ENCODE results near the gene ATOH7. TPM values are rescaled to one million over a fixed set of nuclear protein-coding genes. Genes with fewer than 3 reads are reported as not detected.

ATOH7 gene
- polyA plus RNA-seq, 1 experiment: 0.05 TPM

GRCh38 chr10:68272833-68273232 is 40.9 kb upstream of the ATOH7 start:
- ChIA-PET POLR2A (no interaction called here), CTCF (interaction anchor here (0.7 kb wide), 1 partner anchor 13 kb away, joined by 3 read pairs; no protein-coding TSS in a partner anchor)
- TF ChIP-seq CTCF (IDR thresholded peaks at IDR 0.05; ENCODE audit: insufficient read depth, low read depth, low read length): no peak
- Histone ChIP-seq H3K36me3 (ENCODE audit: control insufficient read depth, insufficient read depth, low read length) (no peaks in the 10 kb centered on the region), H3K4me3 (ENCODE audit: low read depth, low read length) (no peak overlapping the region), H3K27me3 (ENCODE audit: control insufficient read depth, insufficient read depth, low read length) (peaks cover 2% of the 10 kb centered on the region; the same call in 1 of the 2 replicates)
- no peak for DNase-seq (ENCODE audit: low read depth)

- H3K4me3 ChIP-seq (ENCODE audit: low read depth, low read length): no peak overlapping the region
- ChIA-PET CTCF (interaction anchor here (1.2 kb wide), 1 partner anchor 14 kb away, joined by 3 read pairs; no protein-coding TSS in a partner anchor), POLR2A (interaction anchor here (0.6 kb wide), 1 partner anchor 194 kb away, joined by 5 read pairs; no protein-coding TSS in a partner anchor)
- TF ChIP-seq CTCF (IDR thresholded peaks at IDR 0.05; ENCODE audit: insufficient read depth, low read depth, low read length): no peak
- H3K36me3 ChIP-seq (ENCODE audit: control insufficient read depth, insufficient read depth, low read length): no peaks in the 10 kb centered on the region
- peaks cover 2% of the 10 kb centered on the region; the same call in 1 of the 2 replicates for H3K27me3 ChIP-seq (ENCODE audit: control insufficient read depth, insufficient read depth, low read length)
- no peak for DNase-seq (ENCODE audit: low read depth)
These were observed 39.4 kb upstream of the ATOH7 start for GRCh38 chr10:68271196-68271882.

- no peaks in the 10 kb centered on the region for H3K36me3 ChIP-seq (ENCODE audit: control insufficient read depth, insufficient read depth, low read length)
- peaks cover 2% of the 10 kb centered on the region; the same call in 1 of the 2 replicates for H3K27me3 ChIP-seq (ENCODE audit: control insufficient read depth, insufficient read depth, low read length)
- POLR2A ChIA-PET: no interaction called here
- DNase-seq (ENCODE audit: low read depth): no peak
- TF ChIP-seq CTCF (IDR thresholded peaks at IDR 0.05; ENCODE audit: insufficient read depth, low read depth, low read length): no peak
- H3K4me3 ChIP-seq (ENCODE audit: low read depth, low read length): no peak overlapping the region
- CTCF ChIA-PET: no interaction called here
These were observed 37.8 kb upstream of the ATOH7 start for GRCh38 chr10:68269562-68270290.

- ChIA-PET CTCF (no interaction called here), POLR2A (no interaction called here)
- no peak for TF ChIP-seq CTCF (IDR thresholded peaks at IDR 0.05; ENCODE audit: insufficient read depth, low read depth, low read length)
These were observed 29.4 kb upstream of the ATOH7 start for GRCh38 chr10:68261132-68261856.

GRCh38 chr10:68253346-68253745 is 21.4 kb upstream of the ATOH7 start:
- no peak for TF ChIP-seq CTCF (IDR thresholded peaks at IDR 0.05; ENCODE audit: insufficient read depth, low read depth, low read length)
- CTCF ChIA-PET: interaction anchor here (1.0 kb wide), 1 partner anchor 48 kb away, joined by 3 read pairs; no protein-coding TSS in a partner anchor
- H3K4me3 ChIP-seq (ENCODE audit: low read depth, low read length): no peak overlapping the region
- POLR2A ChIA-PET: no interaction called here
- no peak for DNase-seq (ENCODE audit: low read depth)
- H3K36me3 ChIP-seq (ENCODE audit: control insufficient read depth, insufficient read depth, low read length): no peaks in the 10 kb centered on the region
- peaks cover 7% of the 10 kb centered on the region for H3K27me3 ChIP-seq (ENCODE audit: control insufficient read depth, insufficient read depth, low read length)

More at GRCh38 chr10:68261132-68261856, 29.4 kb upstream of the ATOH7 start:
- no peak for DNase-seq (ENCODE audit: low read depth)
- peaks cover 1% of the 10 kb centered on the region; the same call in 1 of the 2 replicates for H3K27me3 ChIP-seq (ENCODE audit: control insufficient read depth, insufficient read depth, low read length)
- H3K36me3 ChIP-seq (ENCODE audit: control insufficient read depth, insufficient read depth, low read length): no peaks in the 10 kb centered on the region
- no peak overlapping the region for H3K4me3 ChIP-seq (ENCODE audit: low read depth, low read length)

Data from BJ (cell line).